ENCODE data around the gene FUT8.

FUT8 gene

DNA sequence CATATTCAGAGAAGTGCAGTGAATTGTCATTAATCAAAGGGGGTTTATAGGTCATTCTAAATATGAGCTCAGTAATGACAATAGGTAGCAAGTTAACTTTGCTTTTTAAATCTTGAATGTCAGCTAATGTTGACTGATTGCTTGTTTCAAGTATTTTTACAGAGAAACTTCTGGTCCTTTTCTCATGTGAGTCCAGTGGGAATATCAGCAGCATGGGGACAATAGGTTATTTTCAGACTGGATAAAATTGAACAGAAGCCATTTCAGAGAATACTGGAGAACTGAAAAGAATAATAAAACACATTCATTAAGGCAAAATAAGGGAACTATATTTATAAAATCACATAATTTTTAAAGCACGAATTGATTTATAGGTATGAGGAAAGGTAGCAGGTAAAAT, 78.7 kb downstream of the FUT8 start:
- DNase-seq (ENCODE audit: low read depth in 2 of 2, low spot score in 1 of 2): no peak

DNA sequence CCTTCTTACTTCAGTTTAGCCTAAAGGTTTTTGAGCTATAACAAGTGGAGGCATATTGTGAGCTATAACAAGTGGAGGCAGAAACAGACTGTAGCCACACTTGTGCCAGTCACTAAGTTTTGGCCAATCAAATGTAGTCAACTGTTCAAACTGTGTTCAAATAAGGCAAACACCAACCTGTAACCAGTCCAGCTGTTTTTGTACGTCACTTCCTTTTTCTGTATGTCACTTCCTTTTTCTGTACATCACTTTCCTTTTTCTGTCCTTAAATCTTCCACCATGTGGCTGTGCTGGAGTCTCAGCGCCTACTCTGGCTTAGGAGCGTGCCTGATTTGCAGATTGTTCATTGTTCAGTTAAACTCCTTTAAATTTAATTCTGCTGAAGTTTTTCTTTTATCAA, 79.7 kb downstream of the FUT8 start:
- DNase-seq (ENCODE audit: low read depth in 2 of 2, low spot score in 1 of 2): no peak

DNA sequence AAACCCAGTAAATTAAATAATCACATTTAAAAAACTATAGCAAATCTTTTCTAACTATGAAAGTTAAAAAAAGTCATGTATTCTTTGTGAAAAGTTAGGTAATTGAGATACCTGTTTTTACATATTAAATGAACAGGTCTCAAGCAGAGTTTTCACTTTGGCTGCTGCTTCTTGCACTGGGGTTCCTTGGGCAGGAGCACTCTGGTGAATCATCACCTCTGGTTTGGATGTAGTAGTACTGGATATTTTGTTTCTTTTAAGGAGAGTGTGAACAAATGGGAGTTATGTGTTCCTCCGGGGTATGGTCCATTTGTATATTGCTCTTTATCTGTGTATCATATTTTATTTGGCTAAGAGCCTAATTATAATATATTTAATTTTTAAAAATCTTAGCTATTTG, 82.7 kb downstream of the FUT8 start:
- DNase-seq (ENCODE audit: low read depth in 2 of 2, low spot score in 1 of 2): no peak

- DNase-seq (ENCODE audit: low read depth in 2 of 2, low spot score in 1 of 2): no peak
Observed at GRCh38 chr14:65496178-65496993, 83.9 kb downstream of the FUT8 start.

- DNase-seq (ENCODE audit: low read depth in 2 of 2, low spot score in 1 of 2): no peak
Observed at GRCh38 chr14:65499138-65499537, 86.6 kb downstream of the FUT8 start.

DNA sequence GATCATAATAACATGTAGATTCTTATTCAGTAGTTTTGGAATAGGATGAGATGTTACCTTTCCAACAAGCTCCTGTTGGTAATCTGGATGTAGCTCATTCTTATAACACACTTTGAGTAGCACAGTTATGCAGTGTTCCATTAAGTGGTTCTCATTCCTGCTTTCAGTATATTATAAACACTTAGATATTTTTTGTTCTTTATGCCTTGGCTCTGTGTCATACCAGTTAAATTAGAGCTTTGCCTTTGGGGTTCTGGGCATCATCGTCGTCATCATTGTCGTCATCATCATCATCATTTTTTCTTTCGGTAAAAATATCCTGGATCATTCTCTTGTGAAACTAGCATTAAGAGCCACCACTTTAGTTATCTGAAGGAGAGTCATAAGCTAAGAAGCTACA, 87.5 kb downstream of the FUT8 start:
- no peak for DNase-seq (ENCODE audit: low read depth in 2 of 2, low spot score in 1 of 2)

- no peak for DNase-seq (ENCODE audit: low read depth in 2 of 2, low spot score in 1 of 2)
Observed at GRCh38 chr14:65501328-65501727, 88.8 kb downstream of the FUT8 start.

DNA sequence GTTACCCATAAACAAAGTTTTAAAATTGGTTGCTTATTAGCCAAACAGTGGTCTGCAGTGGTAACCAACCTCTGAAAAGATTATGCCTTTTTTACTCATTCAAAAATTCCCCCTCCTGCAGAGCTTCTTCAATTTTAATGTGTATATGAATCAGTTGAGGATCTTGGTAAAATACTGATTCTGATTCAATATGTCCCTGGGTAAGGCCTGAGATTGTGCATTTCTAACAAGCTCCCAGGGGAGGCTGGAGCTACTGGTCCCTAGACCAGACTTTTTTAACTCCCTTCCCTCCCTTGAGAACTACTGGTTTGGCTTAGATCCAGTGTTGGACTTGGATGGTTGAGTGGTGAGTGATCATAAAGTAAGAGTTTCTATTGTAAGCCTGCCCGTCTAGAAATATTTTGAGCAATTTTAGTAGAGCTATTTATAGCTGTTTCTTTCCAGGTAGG, 90.2 kb downstream of the FUT8 start:
- no peak for DNase-seq (ENCODE audit: low read depth in 2 of 2, low spot score in 1 of 2)

GRCh38 chr14:65503771-65504170, 91.2 kb downstream of the FUT8 start:
- no peak for DNase-seq (ENCODE audit: low read depth in 2 of 2, low spot score in 1 of 2)

- DNase-seq (ENCODE audit: low read depth in 2 of 2, low spot score in 1 of 2): no peak
Observed at GRCh38 chr14:65506801-65507200, 94.3 kb downstream of the FUT8 start.

GRCh38 chr14:65509842-65510241, 97.3 kb downstream of the FUT8 start:
- no peak for DNase-seq (ENCODE audit: low read depth in 2 of 2, low spot score in 1 of 2)

DNA sequence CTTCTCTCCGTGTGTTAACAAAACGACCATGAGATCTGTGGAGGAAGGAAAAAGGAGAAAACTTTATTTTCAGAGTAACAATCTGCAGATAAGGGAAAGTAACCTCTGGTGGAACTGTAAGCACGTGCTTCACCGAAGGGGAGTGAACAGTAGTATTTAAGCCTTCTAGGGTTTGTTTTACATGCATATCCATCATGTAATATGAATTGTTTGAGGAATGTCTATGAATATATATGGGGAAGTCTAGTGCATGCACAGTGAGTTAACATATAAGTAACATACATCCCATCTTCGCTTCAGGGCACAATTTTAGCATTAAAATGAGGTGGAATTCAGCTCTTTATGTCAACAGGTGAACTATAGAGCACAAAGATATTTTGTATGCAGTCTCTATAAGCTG, 101.1 kb downstream of the FUT8 start:
- DNase-seq (ENCODE audit: low read depth in 2 of 2, low spot score in 1 of 2): no peak

GRCh38 chr14:65517635-65518542, 105.4 kb downstream of the FUT8 start:
- no peak for DNase-seq (ENCODE audit: low read depth in 2 of 2, low spot score in 1 of 2)

DNA sequence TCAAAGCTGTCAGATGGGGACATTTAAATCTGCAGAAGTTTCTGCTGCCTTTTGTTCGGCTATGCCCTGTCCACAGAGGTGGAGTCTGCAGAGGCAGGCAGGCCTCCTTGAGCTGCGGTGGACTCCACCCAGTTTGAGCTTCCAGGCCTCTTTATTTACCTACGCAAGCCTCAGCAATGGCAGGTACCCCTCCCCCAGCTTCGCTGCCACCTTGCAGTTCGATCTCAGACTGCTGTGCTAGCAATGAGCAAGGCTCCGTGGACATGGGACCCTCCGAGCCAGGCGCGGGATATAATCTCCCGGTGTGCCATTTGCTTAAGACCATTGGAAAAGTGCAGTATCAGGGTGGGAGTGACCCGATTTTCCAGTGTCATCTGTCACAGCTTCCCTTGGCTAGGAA, 115.5 kb downstream of the FUT8 start:
- no peak for DNase-seq (ENCODE audit: low read depth in 2 of 2, low spot score in 1 of 2)

GRCh38 chr14:65531148-65531547, 118.6 kb downstream of the FUT8 start:
- no peak for DNase-seq (ENCODE audit: low read depth in 2 of 2, low spot score in 1 of 2)

DNA sequence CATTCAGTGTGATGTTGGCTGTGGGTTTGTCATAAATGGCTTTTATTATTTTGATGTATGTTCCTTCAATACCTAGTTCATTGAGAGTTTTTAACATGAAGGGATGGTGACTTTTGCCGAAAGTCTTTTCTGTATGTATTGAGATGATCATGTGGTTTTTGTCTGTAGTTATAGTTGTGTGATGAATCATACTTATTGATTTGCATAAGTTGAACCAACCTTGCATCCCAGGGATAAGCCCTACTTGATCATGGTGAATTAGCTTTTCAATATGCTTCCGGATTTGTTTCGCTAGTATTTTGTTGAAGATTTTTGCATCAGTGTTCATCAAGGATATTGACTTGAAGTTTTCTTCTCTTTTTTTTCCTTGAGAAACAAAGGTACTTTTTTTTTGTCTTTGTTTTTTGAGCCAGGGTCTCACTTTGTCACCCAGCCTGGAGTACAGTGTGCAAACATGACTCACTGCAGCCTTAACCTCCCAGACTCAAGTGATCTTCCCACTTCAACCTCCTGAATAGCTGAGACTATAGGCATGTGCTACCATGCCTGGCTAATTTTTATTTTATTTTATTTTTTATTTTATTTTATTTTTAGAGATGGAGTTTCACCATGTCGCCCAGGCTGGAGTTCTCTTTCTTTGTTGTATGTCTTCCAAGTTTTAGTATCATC, 121.3 kb downstream of the FUT8 start:
- DNase-seq (ENCODE audit: low read depth in 2 of 2, low spot score in 1 of 2): no peak

DNA sequence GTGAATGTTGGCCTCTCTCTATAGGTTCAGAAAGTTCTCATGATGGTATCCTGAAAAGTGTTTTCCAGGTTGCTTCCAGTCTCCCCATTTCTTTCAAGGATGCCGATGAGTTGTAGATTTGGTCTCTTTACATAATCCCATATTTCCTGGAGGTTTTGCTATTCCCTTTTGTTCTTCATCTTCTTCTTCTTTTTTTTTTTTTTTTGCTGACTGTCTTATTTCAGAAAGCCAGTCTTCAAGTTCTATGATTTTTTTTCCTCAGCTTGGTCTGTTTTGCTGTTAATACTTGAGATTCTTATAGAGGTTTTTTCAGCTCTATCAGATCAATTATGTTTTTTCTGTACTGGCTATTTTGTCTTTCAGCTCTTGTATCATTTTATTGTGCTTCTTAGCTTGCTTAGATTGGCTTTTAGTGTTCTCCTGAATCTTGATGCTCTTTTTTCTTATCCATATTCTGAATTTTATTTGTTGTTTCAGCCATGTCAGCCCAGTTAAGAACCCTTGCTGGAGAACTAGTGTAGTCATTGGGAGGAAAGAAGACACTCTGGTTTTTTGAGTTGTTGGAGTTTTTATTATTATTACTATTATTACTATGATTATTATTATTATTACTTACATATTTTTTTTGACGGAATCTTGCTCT, 124.4 kb downstream of the FUT8 start:
- DNase-seq (ENCODE audit: low read depth in 2 of 2, low spot score in 1 of 2): no peak

DNA sequence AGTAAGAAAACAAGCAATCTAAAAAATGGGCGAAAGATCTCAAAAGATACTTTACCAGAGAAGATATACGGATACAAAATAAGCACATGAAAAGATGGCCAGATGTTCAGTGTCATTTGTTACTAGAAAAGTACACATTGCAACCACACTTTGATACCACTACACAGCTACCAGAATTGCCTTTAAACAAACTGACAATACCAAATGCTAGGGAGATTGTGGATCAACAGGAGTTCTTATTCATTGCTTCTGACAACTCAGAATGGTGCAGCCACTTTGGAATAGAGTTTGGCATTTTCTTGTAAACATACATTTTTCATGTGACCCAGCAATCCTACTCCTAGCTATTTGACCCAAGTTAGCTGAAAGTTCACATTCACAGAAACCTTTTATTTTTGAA, 136.3 kb downstream of the FUT8 start:
- DNase-seq (ENCODE audit: low read depth in 2 of 2, low spot score in 1 of 2): no peak

- no peak for DNase-seq (ENCODE audit: low read depth in 2 of 2, low spot score in 1 of 2)
Observed at GRCh38 chr14:65549429-65549828, 136.9 kb downstream of the FUT8 start.

DNA sequence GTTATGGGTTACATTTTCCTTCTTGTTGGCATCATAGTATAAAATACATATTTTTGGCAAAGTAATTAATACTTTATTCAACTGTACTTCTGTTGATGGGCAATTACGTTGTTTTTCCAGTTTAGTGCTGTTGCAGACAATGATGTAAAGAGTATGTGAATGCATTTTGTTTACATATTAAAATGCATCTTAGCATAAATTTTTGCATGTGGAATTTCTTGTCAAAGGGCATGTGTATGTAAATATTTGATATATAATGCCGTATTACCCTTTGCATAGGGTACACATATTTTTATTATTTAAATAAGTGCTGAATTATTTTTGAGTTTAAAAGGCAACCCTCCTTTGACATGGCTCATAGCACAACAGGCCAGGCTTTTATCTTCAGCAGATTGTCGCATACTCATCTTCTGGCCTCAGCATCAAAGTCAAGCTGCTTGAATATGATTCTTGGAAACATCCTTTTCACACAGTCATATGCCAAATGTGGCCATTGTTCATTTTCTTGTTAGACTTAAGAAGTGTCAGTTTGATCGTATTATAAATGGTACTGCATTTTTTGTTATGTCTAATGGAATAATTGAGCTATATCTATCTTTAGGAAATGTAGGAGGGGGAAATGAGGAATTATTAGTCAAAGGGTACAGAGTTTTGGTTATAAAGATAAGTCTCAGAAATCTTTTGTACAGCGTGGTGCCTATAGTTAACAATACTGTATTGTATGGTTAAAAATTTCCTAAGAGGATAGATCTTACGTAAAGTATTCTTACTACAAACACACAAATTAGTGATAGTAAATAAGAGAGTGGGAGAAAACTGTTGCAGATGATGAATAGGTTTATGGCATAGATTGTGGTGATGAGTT, 138.5 kb downstream of the FUT8 start:
- DNase-seq (ENCODE audit: low read depth in 2 of 2, low spot score in 1 of 2): no peak
